ENCODE measurements around the gene CLDN18.

DNA sequence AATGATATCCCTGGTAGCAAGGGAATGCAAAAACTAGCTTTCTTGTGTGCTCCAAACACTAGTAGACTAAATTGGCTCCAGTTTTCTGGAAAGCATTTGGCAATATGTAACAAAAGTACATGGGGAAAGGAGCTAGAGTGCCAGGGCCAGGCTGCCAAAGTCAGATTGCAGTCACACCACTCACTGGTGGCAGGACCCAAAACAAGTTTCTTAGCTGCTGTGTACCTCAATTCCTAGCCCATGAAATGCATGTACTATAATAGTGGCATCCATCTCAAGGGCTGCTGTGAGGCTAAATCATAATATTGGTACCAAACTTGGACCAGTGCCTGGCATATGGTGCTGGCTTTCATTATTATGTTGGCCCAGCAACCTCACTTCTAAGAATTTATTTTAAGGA is 49.3 kb downstream of the CLDN18 start:
- TF ChIP-seq FOXM1 (IDR thresholded peaks at IDR 0.05; ENCODE audit: borderline replicate concordance): no peak
- no peak for TF ChIP-seq FOXK2 (IDR thresholded peaks at IDR 0.05)
- no peak for TF ChIP-seq CTBP1 (IDR thresholded peaks at IDR 0.05; ENCODE audit: borderline replicate concordance)
- no peak for TF ChIP-seq TARDBP (IDR thresholded peaks at IDR 0.05)
- no peak for TF ChIP-seq ZNF384 (IDR thresholded peaks at IDR 0.05)
- no peak for TF ChIP-seq SP1 (IDR thresholded peaks at IDR 0.05)
- TF ChIP-seq ELF4 (IDR thresholded peaks at IDR 0.05): no peak
